ENCODE results near the gene DUSP9.

The DUSP9 gene

GRCh38 chrX:153608806-153609205 is 38.2 kb upstream of the DUSP9 start:
- no peak for DNase-seq (ENCODE audit: low read depth in 1 of 2, low spot score in 1 of 2)
- Histone ChIP-seq H3K27me3 (ENCODE audit: insufficient read depth, poor library complexity, severe bottlenecking) (no peaks in the 10 kb centered on the region), H3K4me3 (replicated peaks; ENCODE audit: insufficient read depth, low read length) (no peak overlapping the region), H3K27ac (replicated peaks) (no peak overlapping the region)
- no peak for TF ChIP-seq POLR2AphosphoS5 (IDR thresholded peaks at IDR 0.05; ENCODE audit: low read depth)
- TF ChIP-seq CTCF (IDR thresholded peaks at IDR 0.05; ENCODE audit: insufficient read depth, low read length): no peak
- TF ChIP-seq SPI1 (IDR thresholded peaks at IDR 0.05; ENCODE audit: borderline replicate concordance, low read depth): no peak
- no peak for TF ChIP-seq REST (IDR thresholded peaks at IDR 0.05; ENCODE audit: insufficient replicate concordance, low read depth)
- no peak for TF ChIP-seq GABPA (IDR thresholded peaks at IDR 0.05; ENCODE audit: low read depth)

- no peak overlapping the region; the same call in 1 of the 2 replicates for H3K4me3 ChIP-seq (replicated peaks; ENCODE audit: insufficient read depth, low read length)
- H3K27ac ChIP-seq (replicated peaks): no peak overlapping the region
- peak; percentile 18 to 46 for DNase-seq (ENCODE audit: low read depth in 1 of 2, low spot score in 1 of 2)
Measured at GRCh38 chrX:153609917-153610835, 36.8 kb upstream of the DUSP9 start.

More at GRCh38 chrX:153609917-153610835, 36.8 kb upstream of the DUSP9 start:
- TF ChIP-seq REST (IDR thresholded peaks at IDR 0.05; ENCODE audit: insufficient replicate concordance, low read depth) (no peak), CTCF (IDR thresholded peaks at IDR 0.05; ENCODE audit: insufficient read depth, low read length) (peak; percentile 24)
- no peaks in the 10 kb centered on the region for H3K27me3 ChIP-seq (ENCODE audit: insufficient read depth, poor library complexity, severe bottlenecking)

All from HL-60 (cell line).